ENCODE measurements around the gene HDAC11.

The HDAC11 gene

GRCh38 chr3:13460341-13460736 lies 19.8 kb upstream of the HDAC11 start:
- Histone ChIP-seq H3K27me3 (ENCODE audit: insufficient read depth, low read length) (peaks cover 7% of the 10 kb centered on the region), H3K36me3 (ENCODE audit: insufficient read depth, low read length) (no peaks in the 10 kb centered on the region), H2AFZ (ENCODE audit: low read depth, low read length) (no peak overlapping the region), H3K4me3 (ENCODE audit: low read length) (no peak overlapping the region), H3K4me1 (ENCODE audit: insufficient read depth, low read length) (peaks cover 5% of the 10 kb centered on the region), H3K9me3 (ENCODE audit: low read length) (no peaks in the 10 kb centered on the region)

- Histone ChIP-seq H3K4me1 (ENCODE audit: insufficient read depth, low read length) (peaks cover 4% of the 10 kb centered on the region), H3K9me3 (ENCODE audit: low read length) (no peaks in the 10 kb centered on the region), H3K36me3 (ENCODE audit: insufficient read depth, low read length) (no peaks in the 10 kb centered on the region), H3K4me3 (ENCODE audit: low read length) (no peak overlapping the region), H2AFZ (ENCODE audit: low read depth, low read length) (no peak overlapping the region), H3K27me3 (ENCODE audit: insufficient read depth, low read length) (peaks cover 7% of the 10 kb centered on the region)
Observed at GRCh38 chr3:13461169-13462124, 18.7 kb upstream of the HDAC11 start.

- H3K27me3 ChIP-seq (ENCODE audit: insufficient read depth, low read length): peaks cover 7% of the 10 kb centered on the region
- no peak overlapping the region for H3K4me3 ChIP-seq (ENCODE audit: low read length)
- no peaks in the 10 kb centered on the region for H3K36me3 ChIP-seq (ENCODE audit: insufficient read depth, low read length)
- H3K4me1 ChIP-seq (ENCODE audit: insufficient read depth, low read length): peaks cover 4% of the 10 kb centered on the region
- H2AFZ ChIP-seq (ENCODE audit: low read depth, low read length): no peak overlapping the region
- H3K9me3 ChIP-seq (ENCODE audit: low read length): no peaks in the 10 kb centered on the region
Observed at GRCh38 chr3:13462125-13462629, 17.9 kb upstream of the HDAC11 start.

GRCh38 chr3:13462822-13463221 lies 17.3 kb upstream of the HDAC11 start:
- no peak overlapping the region for H3K4me3 ChIP-seq (ENCODE audit: low read length)
- no peaks in the 10 kb centered on the region for H3K9me3 ChIP-seq (ENCODE audit: low read length)
- peaks cover 4% of the 10 kb centered on the region for H3K4me1 ChIP-seq (ENCODE audit: insufficient read depth, low read length)
- H3K36me3 ChIP-seq (ENCODE audit: insufficient read depth, low read length): no peaks in the 10 kb centered on the region
- H3K27me3 ChIP-seq (ENCODE audit: insufficient read depth, low read length): peaks cover 7% of the 10 kb centered on the region
- no peak overlapping the region for H2AFZ ChIP-seq (ENCODE audit: low read depth, low read length)

- Histone ChIP-seq H3K36me3 (ENCODE audit: insufficient read depth, low read length) (no peaks in the 10 kb centered on the region), H3K27me3 (ENCODE audit: insufficient read depth, low read length) (peaks cover 7% of the 10 kb centered on the region), H3K9me3 (ENCODE audit: low read length) (no peaks in the 10 kb centered on the region), H3K4me3 (ENCODE audit: low read length) (no peak overlapping the region), H3K4me1 (ENCODE audit: insufficient read depth, low read length) (peaks cover 4% of the 10 kb centered on the region), H2AFZ (ENCODE audit: low read depth, low read length) (no peak overlapping the region)
Observed at GRCh38 chr3:13463618-13464400, 16.3 kb upstream of the HDAC11 start.

- peaks cover 4% of the 10 kb centered on the region for H3K4me1 ChIP-seq (ENCODE audit: insufficient read depth, low read length)
- H2AFZ ChIP-seq (ENCODE audit: low read depth, low read length): no peak overlapping the region
- peaks cover 3% of the 10 kb centered on the region for H3K27me3 ChIP-seq (ENCODE audit: insufficient read depth, low read length)
- H3K36me3 ChIP-seq (ENCODE audit: insufficient read depth, low read length): no peaks in the 10 kb centered on the region
- H3K4me3 ChIP-seq (ENCODE audit: low read length): no peak overlapping the region
- H3K9me3 ChIP-seq (ENCODE audit: low read length): no peaks in the 10 kb centered on the region
Observed at GRCh38 chr3:13465236-13465873, 14.8 kb upstream of the HDAC11 start.

- no peaks in the 10 kb centered on the region for H3K36me3 ChIP-seq (ENCODE audit: insufficient read depth, low read length)
- H3K4me3 ChIP-seq (ENCODE audit: low read length): no peak overlapping the region
- no peaks in the 10 kb centered on the region for H3K9me3 ChIP-seq (ENCODE audit: low read length)
Observed at GRCh38 chr3:13466781-13467180, 13.3 kb upstream of the HDAC11 start.

GRCh38 chr3:13470894-13471574 lies 9.1 kb upstream of the HDAC11 start:
- Histone ChIP-seq H3K36me3 (ENCODE audit: insufficient read depth, low read length) (no peaks in the 10 kb centered on the region), H3K4me1 (ENCODE audit: insufficient read depth, low read length) (no peaks in the 10 kb centered on the region), H3K9me3 (ENCODE audit: low read length) (no peaks in the 10 kb centered on the region), H2AFZ (ENCODE audit: low read depth, low read length) (no peak overlapping the region), H3K4me3 (ENCODE audit: low read length) (no peak overlapping the region), H3K27me3 (ENCODE audit: insufficient read depth, low read length) (peaks cover 6% of the 10 kb centered on the region)

More at GRCh38 chr3:13466781-13467180, 13.3 kb upstream of the HDAC11 start:
- Histone ChIP-seq H3K27me3 (ENCODE audit: insufficient read depth, low read length) (peaks cover 9% of the 10 kb centered on the region), H2AFZ (ENCODE audit: low read depth, low read length) (no peak overlapping the region), H3K4me1 (ENCODE audit: insufficient read depth, low read length) (peaks cover 4% of the 10 kb centered on the region)

GRCh38 chr3:13472286-13472685 lies 7.8 kb upstream of the HDAC11 start:
- no peaks in the 10 kb centered on the region for H3K4me1 ChIP-seq (ENCODE audit: insufficient read depth, low read length)
- no peak overlapping the region for H2AFZ ChIP-seq (ENCODE audit: low read depth, low read length)

GRCh38 chr3:13473020-13473419 lies 7.1 kb upstream of the HDAC11 start:
- no peaks in the 10 kb centered on the region for H3K9me3 ChIP-seq (ENCODE audit: low read length)
- H3K27me3 ChIP-seq (ENCODE audit: insufficient read depth, low read length): peaks cover 6% of the 10 kb centered on the region
- H3K36me3 ChIP-seq (ENCODE audit: insufficient read depth, low read length): no peaks in the 10 kb centered on the region
- no peak overlapping the region for H2AFZ ChIP-seq (ENCODE audit: low read depth, low read length)
- no peak overlapping the region for H3K4me3 ChIP-seq (ENCODE audit: low read length)
- peaks cover 5% of the 10 kb centered on the region for H3K4me1 ChIP-seq (ENCODE audit: insufficient read depth, low read length)

More at GRCh38 chr3:13472286-13472685, 7.8 kb upstream of the HDAC11 start:
- no peaks in the 10 kb centered on the region for H3K36me3 ChIP-seq (ENCODE audit: insufficient read depth, low read length)
- H3K4me3 ChIP-seq (ENCODE audit: low read length): no peak overlapping the region
- no peaks in the 10 kb centered on the region for H3K9me3 ChIP-seq (ENCODE audit: low read length)
- peaks cover 6% of the 10 kb centered on the region for H3K27me3 ChIP-seq (ENCODE audit: insufficient read depth, low read length)

GRCh38 chr3:13474021-13474420 lies 6.1 kb upstream of the HDAC11 start:
- Histone ChIP-seq H3K4me1 (ENCODE audit: insufficient read depth, low read length) (peaks cover 11% of the 10 kb centered on the region), H3K36me3 (ENCODE audit: insufficient read depth, low read length) (no peaks in the 10 kb centered on the region), H3K27me3 (ENCODE audit: insufficient read depth, low read length) (peaks cover 6% of the 10 kb centered on the region), H2AFZ (ENCODE audit: low read depth, low read length) (no peak overlapping the region), H3K9me3 (ENCODE audit: low read length) (no peaks in the 10 kb centered on the region), H3K4me3 (ENCODE audit: low read length) (no peak overlapping the region)

GRCh38 chr3:13474776-13475303 lies 5.3 kb upstream of the HDAC11 start:
- H3K4me3 ChIP-seq (ENCODE audit: low read length): no peak overlapping the region
- H3K4me1 ChIP-seq (ENCODE audit: insufficient read depth, low read length): peaks cover 11% of the 10 kb centered on the region
- no peak overlapping the region for H2AFZ ChIP-seq (ENCODE audit: low read depth, low read length)
- H3K36me3 ChIP-seq (ENCODE audit: insufficient read depth, low read length): no peaks in the 10 kb centered on the region
- no peaks in the 10 kb centered on the region for H3K9me3 ChIP-seq (ENCODE audit: low read length)
- H3K27me3 ChIP-seq (ENCODE audit: insufficient read depth, low read length): peaks cover 6% of the 10 kb centered on the region
